ENCODE measurements around the gene UTP15.

UTP15 gene

DNA sequence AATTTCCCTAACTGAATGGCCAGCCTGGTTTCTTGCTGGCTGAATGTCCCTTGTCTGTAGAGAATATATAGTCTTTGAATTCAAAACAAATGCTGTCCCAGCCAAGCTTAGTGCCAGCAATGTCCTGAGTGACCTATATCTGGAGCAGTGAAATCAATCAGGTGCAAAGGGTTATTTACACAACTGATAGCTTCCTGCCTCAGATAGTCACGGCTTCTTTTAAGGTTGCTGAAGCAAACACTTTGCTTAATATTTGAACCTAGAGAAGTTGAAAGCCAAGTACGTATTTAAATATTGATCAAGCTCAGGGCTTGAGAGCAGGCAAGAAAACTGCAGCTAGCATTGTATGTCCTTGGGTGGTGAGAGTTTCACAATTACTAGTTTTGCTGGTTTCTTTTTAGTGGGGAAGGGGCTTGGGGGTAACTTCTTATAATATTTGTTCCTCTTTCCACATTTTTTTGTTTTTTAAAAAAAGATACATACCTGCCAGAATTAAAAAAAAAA, 58.4 kb downstream of the UTP15 start:
- DNase-seq (ENCODE audit: low spot score) = no peak

DNA sequence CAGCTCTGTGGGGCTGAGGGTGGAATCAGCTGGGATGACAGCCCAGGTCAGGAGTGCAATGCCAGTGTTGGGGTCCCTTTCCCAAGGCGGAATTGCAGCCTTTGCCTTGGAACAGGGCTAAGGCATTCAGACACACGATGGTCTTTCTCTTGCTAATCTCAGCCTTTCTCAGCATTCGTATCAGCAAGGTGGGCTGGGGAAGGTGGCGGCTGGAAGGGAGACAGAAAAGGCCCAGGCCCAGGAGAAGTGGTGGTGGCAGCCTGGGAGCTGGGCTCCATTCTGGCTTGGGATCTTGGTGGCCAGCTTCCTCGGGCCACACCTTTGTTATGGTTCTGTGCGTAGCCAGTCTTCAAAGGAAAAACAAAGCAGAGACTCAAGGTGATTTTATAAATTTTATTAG, 59.3 kb downstream of the UTP15 start:
- no peak for DNase-seq (ENCODE audit: low spot score)

DNA sequence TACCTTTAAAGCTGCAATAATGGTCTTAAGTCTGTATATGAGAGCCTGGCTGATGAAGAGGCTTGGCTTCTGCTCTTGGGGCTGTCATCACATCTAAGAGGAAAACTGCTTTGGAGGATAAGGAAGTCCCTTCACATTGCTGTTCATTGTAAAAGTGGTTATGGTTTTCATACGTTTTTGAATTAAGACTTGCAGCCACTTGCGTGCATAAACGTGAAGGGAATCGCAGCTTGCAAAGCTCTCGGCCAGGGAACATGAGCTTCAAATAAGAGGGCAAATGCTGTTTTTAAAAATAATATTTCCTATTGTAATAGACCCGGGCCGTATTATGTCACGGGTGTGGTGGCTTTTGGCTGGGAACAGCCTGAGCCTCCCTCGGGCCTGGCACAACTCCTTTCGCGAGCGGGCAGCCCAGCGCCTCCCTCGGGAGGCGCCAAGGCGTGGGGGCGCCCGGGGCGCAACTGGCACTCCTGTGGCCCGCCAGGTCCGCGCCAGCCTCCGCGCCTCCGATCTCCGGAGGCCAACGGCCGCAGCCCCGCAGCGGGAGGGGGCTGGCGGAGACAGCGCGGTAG, 59.9 kb downstream of the UTP15 start:
- DNase-seq (ENCODE audit: low spot score) = no peak

DNA sequence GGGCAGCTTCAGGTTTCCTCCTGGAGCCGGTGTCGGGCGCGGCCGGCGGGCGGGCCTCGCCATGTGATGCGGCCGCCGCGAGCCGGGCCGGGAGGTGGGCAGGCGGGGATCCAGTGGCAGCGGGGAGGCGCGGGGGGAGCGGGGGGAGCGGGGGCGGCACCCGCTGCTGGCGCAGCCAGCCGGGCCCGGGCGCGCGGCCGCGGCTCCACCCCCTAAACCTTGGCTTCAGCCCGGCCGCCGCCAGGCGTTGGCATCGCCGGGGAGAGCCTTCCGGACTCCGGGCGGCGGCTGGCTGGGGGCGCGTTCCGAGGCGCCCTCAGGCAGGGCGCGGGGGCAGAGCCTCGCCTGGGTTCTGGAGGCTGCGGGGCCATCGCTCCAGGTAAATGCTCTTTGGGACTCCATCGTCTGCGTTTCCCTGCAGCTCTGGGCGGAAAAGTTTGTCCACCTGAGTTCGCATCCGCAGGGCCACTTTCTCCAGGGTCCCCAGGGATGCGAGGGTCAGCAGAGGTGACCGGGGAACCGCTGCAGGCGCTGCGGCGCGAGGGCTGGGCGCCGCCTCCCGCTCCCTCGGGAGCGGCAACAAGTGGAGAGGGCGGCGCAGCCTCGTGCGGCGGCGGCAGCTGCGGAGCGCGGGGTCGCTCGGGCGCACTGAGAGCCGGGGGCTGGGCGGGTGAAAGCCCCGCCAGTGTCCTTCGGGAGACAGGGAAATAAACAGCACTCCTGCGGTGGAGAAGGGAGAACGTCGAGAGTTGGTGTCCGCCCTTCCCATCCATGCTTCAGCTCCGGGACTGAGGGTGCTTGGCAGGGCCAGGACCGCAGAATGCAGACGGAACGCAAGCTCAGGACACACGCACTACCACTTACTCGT, 60.6 kb downstream of the UTP15 start, which contains the start of gene ARHGEF28:
TSS of gene ARHGEF28 (plus strand) at position 253 of the 868 bp plus-strand sequence. CDS start 58,656 bp downstream, outside the sequence.
- DNase-seq (ENCODE audit: low spot score) = no peak

DNA sequence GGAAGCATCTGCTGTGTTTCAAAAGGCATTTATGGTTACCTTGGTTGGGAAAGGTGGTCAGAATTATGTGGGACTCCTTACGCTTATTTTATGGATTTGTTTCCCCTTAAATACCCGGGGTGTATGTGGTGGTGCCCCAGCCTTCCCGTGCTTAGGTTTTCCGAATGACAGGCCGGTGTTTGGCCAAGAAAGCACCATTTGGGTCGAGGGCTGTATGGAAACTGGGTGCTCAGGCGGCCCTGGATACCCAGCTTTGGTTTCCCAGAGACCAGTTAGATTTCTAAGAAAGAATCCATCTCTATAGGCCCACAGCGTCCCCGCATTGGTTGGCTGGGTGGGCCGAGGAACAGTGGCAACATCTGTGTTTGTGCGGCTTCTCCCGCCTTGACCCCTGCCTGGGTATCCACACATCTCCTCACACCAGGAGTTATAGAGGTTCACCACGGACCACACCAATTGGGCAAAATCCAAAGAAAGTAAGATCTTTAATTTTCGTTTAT, 61.3 kb downstream of the UTP15 start:
- no peak for DNase-seq (ENCODE audit: low spot score)

DNA sequence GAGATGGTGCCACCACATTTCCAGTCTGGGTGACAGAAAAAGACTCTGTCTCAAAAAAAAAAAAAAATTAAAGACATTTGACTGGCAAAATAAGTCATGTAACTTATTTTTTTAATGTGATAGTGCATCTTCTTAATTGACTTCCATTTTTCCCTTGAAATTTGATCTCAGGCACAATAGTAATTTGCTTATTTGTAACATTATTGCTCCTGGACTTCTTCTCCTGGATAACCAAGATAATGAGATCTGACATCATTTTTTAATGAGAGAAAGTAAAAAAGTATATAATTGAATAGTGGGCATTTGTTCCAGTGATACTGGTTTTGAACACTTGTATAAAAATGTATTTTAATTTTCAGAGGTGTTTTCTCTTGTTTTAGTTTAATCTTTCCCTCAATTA, 63.9 kb downstream of the UTP15 start:
- no peak for DNase-seq (ENCODE audit: low spot score)

DNA sequence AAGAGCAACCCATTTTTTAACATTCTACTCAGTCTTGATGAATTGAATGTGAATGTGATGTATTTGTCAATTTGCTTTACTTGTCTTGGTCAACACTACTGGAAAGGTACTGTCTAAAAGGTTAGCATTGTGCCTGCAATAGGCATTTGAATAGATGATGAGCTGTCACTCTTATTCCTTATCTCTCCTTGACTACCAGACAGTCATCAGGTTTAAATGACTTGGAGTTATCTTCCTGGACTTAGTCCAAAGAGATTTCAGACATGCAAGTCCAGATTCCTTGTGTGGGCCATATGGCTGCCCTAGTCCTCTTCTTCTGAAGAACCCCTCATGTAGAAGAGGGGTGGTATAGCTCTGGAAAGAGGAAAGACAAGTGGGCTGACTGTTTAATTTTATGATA, 65.2 kb downstream of the UTP15 start:
- no peak for DNase-seq (ENCODE audit: low spot score)

DNA sequence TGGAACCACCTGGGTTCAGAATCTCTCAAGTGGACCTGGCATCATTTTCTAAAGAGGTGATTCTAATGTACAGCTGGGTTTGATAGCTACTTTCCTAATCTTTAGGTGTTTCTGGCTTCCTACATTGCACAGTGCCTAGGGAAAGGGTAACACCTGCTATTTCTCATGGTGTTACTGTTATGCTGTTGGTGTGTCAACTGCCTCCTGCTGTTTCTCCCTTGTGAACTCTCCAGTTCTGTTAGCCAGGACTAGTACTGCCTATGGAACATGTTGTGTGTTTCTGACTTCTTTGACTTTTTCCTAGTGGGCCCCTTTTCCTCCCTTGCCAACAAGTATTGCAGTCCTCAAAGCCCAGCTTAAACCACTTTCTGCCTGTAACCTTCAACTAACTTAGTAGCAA, 66.0 kb downstream of the UTP15 start:
- no peak for DNase-seq (ENCODE audit: low spot score)
